Measurements from ENCODE around the gene XKR3.
"Not testable (repeated sequence)": the region's sequence is repeated elsewhere in the genome, so short reads cannot be mapped to it uniquely, and the experiment has no call there.

GRCh38 chr22:16747266-16748159 is 77.7 kb downstream of the XKR3 start:
- TF ChIP-seq EZH2 (IDR thresholded peaks at IDR 0.05; ENCODE audit: borderline replicate concordance, low read depth, low read length, poor library complexity, severe bottlenecking); CTCF (conservative IDR thresholded peaks at IDR 0.05; ENCODE audit: low read depth, low read length): not testable (repeated sequence)
